Heart right ventricle (tissue), 16 donors: ENCODE results near the gene DENND5A. TPM values are rescaled to one million over a fixed set of nuclear protein-coding genes. Genes with fewer than 3 reads are reported as not detected.

Experiments used
- ATAC-seq, 8 donors: fragments of 200-7000 bp; cut with Tn5 transposase; one replicate each; pipeline ENCODE4 v1.9.1; 2020; ENCODE audit warnings: mild to moderate bottlenecking in 8 of 8, moderate library complexity in 8 of 8, moderate number of reproducible peaks in 1 of 8
- DNase-seq, 2 donors: peaks; one replicate each; pipeline ENCODE4 v3.0.0-alpha.2; 2020
- H3K27ac ChIP-seq, 10 donors: fragments of 200-600 bp; sonication (generic) in 2 of 10; one replicate each; pipeline versions ENCODE4 v1.5.0 to v1.8.0; 2020 to 2022; ENCODE audit warnings: mild to moderate bottlenecking in 3 of 10
- H3K27me3 ChIP-seq, 7 donors: fragments of 200-600 bp; one replicate each; pipeline ENCODE4 v1.8.0; 2021 to 2022; ENCODE audit warnings: mild to moderate bottlenecking in 2 of 7
- H3K36me3 ChIP-seq, 9 donors: fragments of 200-600 bp; sonication (generic) in 1 of 9; one replicate each; pipeline versions ENCODE4 v1.5.0 to v1.8.0; 2020 to 2022; ENCODE audit warnings: mild to moderate bottlenecking in 2 of 9
- H3K4me1 ChIP-seq, 9 donors: fragments of 200-600 bp; sonication (generic) in 1 of 9; one replicate each; pipeline versions ENCODE4 v1.5.0 to v1.8.0; 2020 to 2022; ENCODE audit warnings: mild to moderate bottlenecking in 4 of 9
- H3K4me3 ChIP-seq, 10 donors: fragments of 200-600 bp; sonication (generic) in 2 of 10; one replicate each; pipeline versions ENCODE4 v1.5.0 to v1.8.0; 2020 to 2022; ENCODE audit warnings: mild to moderate bottlenecking in 7 of 10, moderate library complexity in 2 of 10
- H3K9me3 ChIP-seq, 11 donors: fragments of 200-600 bp in 10 of 11; sonication (generic) in 2 of 11; one replicate each; pipeline versions ENCODE4 v1.5.0 to v1.8.0; 2013 to 2022; ENCODE audit warnings: mild to moderate bottlenecking in 2 of 11, control low read depth in 1 of 11, moderate library complexity in 1 of 11
- WGBS, 2 donors: extraction: QIAGEN DNeasy Blood & Tissue Kit; methylation state at CpG; one replicate each; pipeline ENCODE4 v1.1.7; 2013; ENCODE audit warnings: inconsistent platforms in 1 of 2; 5-methylcytosine and 5-hydroxymethylcytosine counted together
- intact Hi-C, 10 donors: fragments of 100-400 bp; cut with DNase I; formaldehyde crosslinking; loops; one replicate each; pipeline versions ENCODE4 v1.11.1 to v1.14.2; 2022
- polyA plus RNA-seq, 2 donors: library from polyadenylated mRNA; stranded (reverse); fragments of 200-250 nt; gene quantifications; one replicate each; pipeline ENCODE4 v1.2.3, GENCODE V29; 2013
- total RNA-seq, 10 donors: library from RNA; stranded (reverse); fragmentation: NEBNext Ultra II Directional in 3 of 10; extraction: Animal tissue kit (Norgen Biotek cat#: 25700) in 3 of 10; gene quantifications; one replicate each; pipeline versions ENCODE4 v1.2.1 to v1.2.4, GENCODE V29; 2021 to 2023
- TF ChIP-seq, protein P1 (sequence below), 9 donors: fragments of 200-600 bp; sonication (generic) in 2 of 9; IDR thresholded peaks; one replicate each; pipeline versions ENCODE4 v1.5.0 to v1.8.0; 2021 to 2022; ENCODE audit warnings: antibody characterized with exemption in 9 of 9, mild to moderate bottlenecking in 5 of 9, moderate library complexity in 1 of 9
- donor health status: Arrhythmogenic right ventricular cardiomyopathy.
- donor health status: ischemic (EF 13 %, LVEDD 7.1; RV severe dilation, severe dysfunction).
- donor health status: healthy with polysubstance abuse.
- donor health status: DM: no; HTN: yes; CAD: no.
- donor health status: DM: no; HTN: no; CAD: no.
- donor health status: ischemic (EF 25% LVEDD 6.9; RV normal size, moderate dysfunction).
- donor health status: ischemic (EF 25% LVEDD 5.7; RV mildly dilated, moderate dysfunction).
- donor health status: healthy.
- donor health status: DM: yes; HTN: yes; CAD: no.
- donor health status: Ischemic cardiomyopathy.
- donor health status: ischemic (EF 35%, LVEDD 5.7; RV mildly dilated, moderate dysfunction).
- donor health status: nonischemic (EF 11% LVEDD 7.7; RV severe dilation, severe dysfunction).
- donor health status: DM: yes; HTN: yes; CAD: no.
- donor health status: PGD.
- donor health status: ischemic (EF 29% LVEDD 5.4; RV normal size, mild dysfunction).
- donor health status: nonischemic (EF 23%, LVEDD 6.1; RV moderate dilation, normal function).

The DENND5A gene
- total and polyA plus RNA-seq, 12 donors, result 48.9 to 178 (median 114) TPM

DNA sequence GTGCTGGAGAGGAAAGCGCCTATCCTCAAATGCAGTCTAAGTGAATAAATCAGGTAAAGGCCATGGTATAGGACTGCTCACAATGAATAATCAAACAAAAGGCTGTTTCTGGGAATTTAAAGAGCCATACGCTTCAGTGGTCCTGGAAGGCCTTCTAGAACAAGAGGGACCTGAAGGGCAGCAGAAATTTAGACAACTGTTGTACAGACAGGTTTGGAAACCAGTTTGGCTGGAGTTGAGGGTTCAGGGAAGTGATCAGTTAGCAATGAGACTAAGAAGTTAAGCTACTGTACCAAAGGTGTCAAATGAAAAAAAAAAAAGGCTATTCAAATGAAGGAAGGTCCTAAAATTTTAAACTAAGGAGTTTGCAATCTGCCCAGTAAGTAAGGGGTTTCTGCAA, 117.1 kb downstream of the DENND5A start:
- Histone ChIP-seq H3K36me3 (peaks cover 0 to 100% (median 85%) of the 10 kb centered on the region in 9 donors), H3K9me3 (no peaks in the 10 kb centered on the region), H3K4me1 (peaks cover 0 to 14% (median 7%) of the 10 kb centered on the region in 9 donors), H3K27me3 (no peaks in the 10 kb centered on the region), H3K27ac (no peak overlapping the region), H3K4me3 (no peak overlapping the region)
- 98 to 99% methylated on average over 2 of the region's 2 CpGs for WGBS, 2 donors
- DNase-seq (no peak), ATAC-seq (no peak)
- TF ChIP-seq, protein P1, sequence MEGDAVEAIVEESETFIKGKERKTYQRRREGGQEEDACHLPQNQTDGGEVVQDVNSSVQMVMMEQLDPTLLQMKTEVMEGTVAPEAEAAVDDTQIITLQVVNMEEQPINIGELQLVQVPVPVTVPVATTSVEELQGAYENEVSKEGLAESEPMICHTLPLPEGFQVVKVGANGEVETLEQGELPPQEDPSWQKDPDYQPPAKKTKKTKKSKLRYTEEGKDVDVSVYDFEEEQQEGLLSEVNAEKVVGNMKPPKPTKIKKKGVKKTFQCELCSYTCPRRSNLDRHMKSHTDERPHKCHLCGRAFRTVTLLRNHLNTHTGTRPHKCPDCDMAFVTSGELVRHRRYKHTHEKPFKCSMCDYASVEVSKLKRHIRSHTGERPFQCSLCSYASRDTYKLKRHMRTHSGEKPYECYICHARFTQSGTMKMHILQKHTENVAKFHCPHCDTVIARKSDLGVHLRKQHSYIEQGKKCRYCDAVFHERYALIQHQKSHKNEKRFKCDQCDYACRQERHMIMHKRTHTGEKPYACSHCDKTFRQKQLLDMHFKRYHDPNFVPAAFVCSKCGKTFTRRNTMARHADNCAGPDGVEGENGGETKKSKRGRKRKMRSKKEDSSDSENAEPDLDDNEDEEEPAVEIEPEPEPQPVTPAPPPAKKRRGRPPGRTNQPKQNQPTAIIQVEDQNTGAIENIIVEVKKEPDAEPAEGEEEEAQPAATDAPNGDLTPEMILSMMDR (IDR thresholded peaks at IDR 0.05), result no peak
- intact Hi-C loops, result no loop called here

DNA sequence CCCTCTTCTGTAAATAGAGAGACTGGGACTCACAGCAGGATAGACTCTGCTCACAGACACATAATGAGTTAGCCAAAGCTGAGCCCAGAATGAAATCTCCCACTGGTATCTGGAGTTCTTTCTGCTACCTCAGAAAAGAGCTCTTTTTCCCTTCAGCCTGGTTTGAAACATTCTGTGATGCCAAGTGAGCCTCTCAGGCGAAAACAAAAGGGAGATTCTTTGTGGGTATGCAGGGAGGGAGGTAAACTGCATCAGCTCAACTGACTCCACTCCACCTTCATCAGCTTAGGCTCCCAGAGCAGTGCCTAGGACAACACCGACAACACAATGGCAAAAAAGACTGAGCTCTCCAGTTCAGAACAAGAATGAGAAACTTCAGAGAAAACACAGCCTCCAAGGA, 118.7 kb downstream of the DENND5A start:
- TF ChIP-seq, protein P1 (IDR thresholded peaks at IDR 0.05), result no peak
- no peak overlapping the region for H3K4me3 ChIP-seq
- no peak for DNase-seq
- peaks cover 0 to 11% (median 7%) of the 10 kb centered on the region in 9 donors for H3K4me1 ChIP-seq
- intact Hi-C loops, result no loop called here
- WGBS, 2 donors, result 93 to 95% methylated on average over 2 of the region's 2 CpGs
- H3K27me3 ChIP-seq, result no peaks in the 10 kb centered on the region
- H3K9me3 ChIP-seq, result no peaks in the 10 kb centered on the region
- no peak overlapping the region for H3K27ac ChIP-seq
- H3K36me3 ChIP-seq, result peaks cover 0 to 100% (median 89%) of the 10 kb centered on the region in 9 donors
- no peak for ATAC-seq

DNA sequence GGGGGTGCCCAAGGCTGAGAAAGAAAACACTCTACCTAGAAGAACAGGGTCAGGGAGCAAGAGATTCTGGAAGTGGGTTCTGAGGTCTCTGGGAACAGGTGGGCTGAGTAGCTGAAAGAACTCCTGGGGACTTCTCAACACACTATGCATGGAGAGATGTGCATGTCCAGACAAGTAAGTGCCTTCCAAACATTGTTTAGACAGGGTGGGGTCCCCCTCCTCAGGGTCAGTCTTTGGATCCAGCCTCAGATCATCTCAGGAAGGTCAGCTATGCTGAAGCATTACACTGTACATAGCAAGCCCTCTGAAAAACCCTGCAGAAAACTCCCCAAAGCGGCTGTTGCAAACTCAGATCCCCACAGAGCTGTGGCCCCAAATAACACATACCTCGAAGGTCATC, 119.9 kb downstream of the DENND5A start:
- TF ChIP-seq, protein P1 (IDR thresholded peaks at IDR 0.05), result no peak
- Histone ChIP-seq H3K4me3 (no peak overlapping the region), H3K27ac (no peak overlapping the region), H3K27me3 (no peaks in the 10 kb centered on the region), H3K4me1 (peaks cover 0 to 6% (median 0%) of the 10 kb centered on the region in 9 donors), H3K9me3 (no peaks in the 10 kb centered on the region), H3K36me3 (peaks cover 0 to 100% (median 96%) of the 10 kb centered on the region in 9 donors)
- 88 to 96% methylated on average over 2 of the region's 2 CpGs for WGBS, 2 donors
- intact Hi-C loops, result no loop called here
- DNase-seq (no peak), ATAC-seq (no peak)

DNA sequence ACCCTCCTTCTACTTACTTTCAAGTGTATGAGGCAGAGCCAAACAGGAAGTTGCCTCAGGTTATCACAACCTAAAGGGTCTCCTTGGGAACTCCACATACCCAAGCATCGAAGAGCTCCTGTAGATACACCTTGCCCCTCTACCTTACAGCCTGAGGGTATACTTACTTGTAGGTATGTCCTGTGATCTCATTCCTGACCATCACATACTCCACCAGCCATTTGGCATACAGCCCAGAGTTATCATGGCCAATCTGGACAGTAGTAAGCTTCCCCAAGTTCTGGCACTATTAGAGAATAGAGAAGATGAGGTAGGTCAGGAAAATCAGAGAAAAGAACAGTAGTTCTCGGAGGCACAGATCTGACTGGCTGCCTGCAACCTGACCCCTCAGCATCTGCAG, 120.3 kb downstream of the DENND5A start:
- DNase-seq, result no peak
- H3K27ac ChIP-seq, result no peak overlapping the region
- peaks cover 0 to 100% (median 96%) of the 10 kb centered on the region in 9 donors for H3K36me3 ChIP-seq
- ATAC-seq, result no peak
- TF ChIP-seq, protein P1 (IDR thresholded peaks at IDR 0.05), result no peak
- H3K4me3 ChIP-seq, result no peak overlapping the region
- intact Hi-C loops, result loop anchor here in 1 of 10 donors (5.0 kb wide), 1 partner anchor 408 kb away; no protein-coding TSS in a partner anchor
- no peaks in the 10 kb centered on the region for H3K27me3 ChIP-seq
- WGBS, 2 donors, result 92 to 99% methylated on average over 2 of the region's 2 CpGs
- peaks cover 0 to 11% (median 0%) of the 10 kb centered on the region in 9 donors for H3K4me1 ChIP-seq
- no peaks in the 10 kb centered on the region for H3K9me3 ChIP-seq
